Testis (tissue), 2 donors: ENCODE data around the gene MAMSTR.

Experiments
- CTCF ChIP-seq, 3 experiments: fragments of 450-650 bp in 2 of 3; fragments of 200-600 bp in 1 of 3; sonication (generic) in 1 of 3; IDR thresholded peaks; one replicate each; pipeline ENCODE4 v1.5.1; 2016 to 2019; ENCODE audit warnings: antibody characterized with exemption in 3 of 3, mild to moderate bottlenecking in 2 of 3, moderate library complexity in 1 of 3
- POLR2A ChIP-seq: fragments of 450-650 bp; IDR thresholded peaks from one replicate; pipeline ENCODE4 v1.6.1; 2017; ENCODE audit warnings: antibody characterized with exemption, mild to moderate bottlenecking, moderate library complexity

GRCh38 chr19:48749571-48750198, 30.2 kb upstream of the MAMSTR start:
- TF ChIP-seq CTCF (IDR thresholded peaks at IDR 0.05): no peak
- TF ChIP-seq POLR2A: no peak
